Colonic mucosa (tissue), 4 donors: ENCODE measurements around the gene SLC35F5. TPM values are rescaled to one million over a fixed set of nuclear protein-coding genes. Genes with fewer than 3 reads are reported as not detected.

Experiments used
- DNase-seq: peaks from one replicate; pipeline ENCODE4 v3.0.0-alpha.2; 2020
- H3K27ac ChIP-seq: fragments of 200-600 bp; one replicate; pipeline ENCODE4 v1.8.0; 2021
- H3K27me3 ChIP-seq: fragments of 200-600 bp; one replicate; pipeline ENCODE4 v1.8.0; 2021
- H3K36me3 ChIP-seq: fragments of 200-600 bp; one replicate; pipeline ENCODE4 v1.8.0; 2021
- H3K4me1 ChIP-seq: fragments of 200-600 bp; one replicate; pipeline ENCODE4 v1.8.0; 2021; ENCODE audit warnings: mild to moderate bottlenecking
- H3K4me3 ChIP-seq: fragments of 200-600 bp; one replicate; pipeline ENCODE4 v1.8.0; 2021
- H3K9ac ChIP-seq, 2 donors: one replicate each; pipeline ENCODE4 v1.7.0; 2013; ENCODE audit warnings: control low read depth in 2 of 2, low read depth in 2 of 2, low read length in 2 of 2
- H3K9me3 ChIP-seq: fragments of 200-600 bp; one replicate; pipeline ENCODE4 v1.8.0; 2021
- CTCF ChIP-seq: fragments of 200-600 bp; IDR thresholded peaks from one replicate; pipeline ENCODE4 v1.8.0; 2022; ENCODE audit warnings: antibody characterized with exemption, mild to moderate bottlenecking
- intact Hi-C: fragments of 100-400 bp; cut with DNase I; formaldehyde crosslinking; loops from one replicate; pipeline ENCODE4 v1.14.1; 2022
- total RNA-seq, 2 donors: library from RNA; stranded (reverse); fragmentation: NEBNext Ultra II Directional in 1 of 2; extraction: Animal tissue kit (Norgen Biotek cat#: 25700) in 1 of 2; gene quantifications; one replicate each; pipeline ENCODE4 v1.2.1, GENCODE V29; 2021
- donor health status: healthy.
- donor health status: DM: no; HTN: no; CAD: no.
- donor health status: DM: no; HTN: no; CAD: no.

SLC35F5 gene
- total RNA-seq, 2 donors from 2014 or later: 85.1 to 121 TPM

GRCh38 chr2:113724010-113724409 lies 32.4 kb downstream of the SLC35F5 start:
- DNase-seq: no peak
- Histone ChIP-seq H3K9ac (no peak overlapping the region), H3K27ac (no peak overlapping the region), H3K27me3 (no peaks in the 10 kb centered on the region), H3K4me3 (no peak overlapping the region), H3K4me1 (no peaks in the 10 kb centered on the region), H3K36me3 (no peaks in the 10 kb centered on the region), H3K9me3 (no peaks in the 10 kb centered on the region)
- TF ChIP-seq CTCF: no peak
- intact Hi-C loops: no loop called here

- Histone ChIP-seq H3K9me3 (no peaks in the 10 kb centered on the region), H3K36me3 (no peaks in the 10 kb centered on the region), H3K4me3 (no peak overlapping the region), H3K27me3 (no peaks in the 10 kb centered on the region), H3K9ac (no peak overlapping the region), H3K27ac (no peak overlapping the region), H3K4me1 (no peaks in the 10 kb centered on the region)
- intact Hi-C loops: no loop called here
- no peak for DNase-seq
- TF ChIP-seq CTCF: no peak
Observed at GRCh38 chr2:113723411-113723810, 33.0 kb downstream of the SLC35F5 start.

GRCh38 chr2:113720167-113720566 lies 36.3 kb downstream of the SLC35F5 start:
- no peaks in the 10 kb centered on the region for H3K27me3 ChIP-seq
- H3K36me3 ChIP-seq: no peaks in the 10 kb centered on the region
- intact Hi-C loops: no loop called here
- H3K4me3 ChIP-seq: no peak overlapping the region
- no peaks in the 10 kb centered on the region for H3K4me1 ChIP-seq
- TF ChIP-seq CTCF: peak; percentile 37
- no peak for DNase-seq
- no peak overlapping the region for H3K9ac ChIP-seq
- no peaks in the 10 kb centered on the region for H3K9me3 ChIP-seq
- no peak overlapping the region for H3K27ac ChIP-seq

- Histone ChIP-seq H3K4me1 (no peaks in the 10 kb centered on the region), H3K27ac (no peak overlapping the region), H3K27me3 (no peaks in the 10 kb centered on the region), H3K9ac (no peak overlapping the region), H3K36me3 (no peaks in the 10 kb centered on the region), H3K4me3 (no peak overlapping the region), H3K9me3 (no peaks in the 10 kb centered on the region)
- no peak for DNase-seq
- no peak for TF ChIP-seq CTCF
- intact Hi-C loops: no loop called here
Observed at GRCh38 chr2:113716291-113716690, 40.2 kb downstream of the SLC35F5 start.

DNA sequence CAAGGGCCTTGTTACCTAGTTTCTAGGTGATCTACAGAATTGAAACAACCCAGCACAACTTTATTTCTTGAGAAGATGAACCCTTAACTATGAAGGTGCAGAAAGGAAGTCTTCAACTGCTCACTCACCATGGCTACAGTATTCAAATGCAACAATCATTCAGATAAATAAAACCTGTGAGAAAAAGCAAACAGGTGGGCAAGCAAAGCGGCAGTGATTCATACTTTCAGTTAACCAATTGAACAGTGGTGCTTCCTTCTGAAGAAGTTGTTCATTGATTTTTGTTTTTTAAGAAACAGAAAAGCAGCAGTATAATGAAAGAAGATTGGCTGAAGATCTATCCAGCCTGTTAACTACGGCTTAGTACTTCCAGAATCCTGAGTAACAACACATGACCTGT lies 43.5 kb downstream of the SLC35F5 start:
- Histone ChIP-seq H3K36me3 (no peaks in the 10 kb centered on the region), H3K9ac (no peak overlapping the region), H3K9me3 (no peaks in the 10 kb centered on the region), H3K4me1 (no peaks in the 10 kb centered on the region), H3K4me3 (no peak overlapping the region), H3K27me3 (no peaks in the 10 kb centered on the region), H3K27ac (no peak overlapping the region)
- intact Hi-C loops: no loop called here
- no peak for TF ChIP-seq CTCF
- DNase-seq: no peak

- TF ChIP-seq CTCF: no peak
- intact Hi-C loops: no loop called here
- H3K36me3 ChIP-seq: no peaks in the 10 kb centered on the region
Observed at GRCh38 chr2:113711851-113712250, 44.6 kb downstream of the SLC35F5 start.

More at GRCh38 chr2:113711851-113712250, 44.6 kb downstream of the SLC35F5 start:
- H3K4me3 ChIP-seq: no peak overlapping the region
- no peak for DNase-seq
- H3K27ac ChIP-seq: no peak overlapping the region
- H3K27me3 ChIP-seq: no peaks in the 10 kb centered on the region
- no peaks in the 10 kb centered on the region for H3K4me1 ChIP-seq
- no peaks in the 10 kb centered on the region for H3K9me3 ChIP-seq
- H3K9ac ChIP-seq: no peak overlapping the region
